ENCODE measurements around the gene ZNF764.
"Not testable (repeated sequence)": the region's sequence is repeated elsewhere in the genome, so short reads cannot be mapped to it uniquely, and the experiment has no call there.

- not testable (repeated sequence) for TF ChIP-seq CTCF, POLR2A, EP300 (IDR thresholded peaks at IDR 0.05)
Observed at GRCh38 chr16:30540916-30541464, 17.2 kb downstream of the ZNF764 start.

Data from tibial nerve (tissue), 4 donors.